Tibial artery (tissue), 4 donors: ENCODE measurements around the gene AGGF1.
A peak's percentile ranks its signal among the peaks of the same experiment; 100 is the strongest.

Source experiments
- DNase-seq, 2 donors: peaks; one replicate each; pipeline ENCODE4 v3.0.0-alpha.2; 2019
- H3K27ac ChIP-seq, 2 donors: fragments of 200-600 bp; sonication (generic) in 1 of 2; 1 replicate in 1 of 2; 2 replicates in 1 of 2; pipeline ENCODE4 v1.5.1; 2018 to 2019; ENCODE audit warnings: mild to moderate bottlenecking in 1 of 2
- H3K27me3 ChIP-seq, 2 donors: fragments of 200-600 bp; sonication (generic) in 1 of 2; one replicate each; pipeline versions ENCODE4 v1.5.1 to v1.6.0; 2016 to 2019
- H3K36me3 ChIP-seq, 3 donors: fragments of 200-600 bp; sonication (generic) in 2 of 3; one replicate each; pipeline ENCODE4 v1.5.1; 2016 to 2019; ENCODE audit warnings: mild to moderate bottlenecking in 2 of 3
- H3K4me1 ChIP-seq, 4 donors: fragments of 200-600 bp; sonication (generic) in 2 of 4; 1 replicate in 3 of 4; 2 replicates in 1 of 4; pipeline ENCODE4 v1.5.1; 2016 to 2019
- H3K4me3 ChIP-seq, 2 donors: fragments of 200-600 bp; sonication (generic) in 1 of 2; 1 replicate in 1 of 2; 2 replicates in 1 of 2; pipeline ENCODE4 v1.5.1; 2018 to 2019; ENCODE audit warnings: mild to moderate bottlenecking in 2 of 2
- H3K9me3 ChIP-seq, 3 donors: fragments of 200-600 bp; sonication (generic) in 1 of 3; one replicate each; pipeline ENCODE4 v1.5.1; 2016 to 2019
- CTCF ChIP-seq, 2 experiments: fragments of 200-600 bp in 1 of 2; fragments of 450-650 bp in 1 of 2; IDR thresholded peaks; one replicate each; pipeline ENCODE4 v1.5.1; 2017 to 2019; ENCODE audit warnings: antibody characterized with exemption in 2 of 2, mild to moderate bottlenecking in 1 of 2, moderate library complexity in 1 of 2
- intact Hi-C: fragments of 100-400 bp; cut with DNase I; formaldehyde crosslinking; loops from one replicate; pipeline ENCODE4 v1.15.0; 2023; ENCODE audit warnings: low total_unique reads

The AGGF1 gene

GRCh38 chr5:77017668-77018067, 12.5 kb upstream of the AGGF1 start:
- Histone ChIP-seq H3K27me3 (peaks cover 0 to 5% of the 10 kb centered on the region in 2 donors), H3K4me1 (no peaks in the 10 kb centered on the region), H3K4me3 (no peak overlapping the region), H3K9me3 (no peaks in the 10 kb centered on the region), H3K36me3 (no peaks in the 10 kb centered on the region), H3K27ac (no peak overlapping the region)
- no peak for DNase-seq
- no peak for TF ChIP-seq CTCF (IDR thresholded peaks at IDR 0.05)
- intact Hi-C loops, result no loop called here

- no peak for TF ChIP-seq CTCF (IDR thresholded peaks at IDR 0.05)
- intact Hi-C loops, result no loop called here
These were observed 7.4 kb upstream of the AGGF1 start for GRCh38 chr5:77022511-77023417.

GRCh38 chr5:77024490-77024889, 5.7 kb upstream of the AGGF1 start:
- H3K4me1 ChIP-seq, result peaks cover 0 to 2% (median under 1%) of the 10 kb centered on the region in 4 donors
- no peak for TF ChIP-seq CTCF (IDR thresholded peaks at IDR 0.05)
- H3K27me3 ChIP-seq, result no peaks in the 10 kb centered on the region
- no peak overlapping the region for H3K27ac ChIP-seq
- no peaks in the 10 kb centered on the region for H3K36me3 ChIP-seq
- H3K4me3 ChIP-seq, result no peak overlapping the region
- DNase-seq, result no peak
- H3K9me3 ChIP-seq, result no peaks in the 10 kb centered on the region
- intact Hi-C loops, result no loop called here

More at GRCh38 chr5:77022511-77023417, 7.4 kb upstream of the AGGF1 start:
- Histone ChIP-seq H3K9me3 (no peaks in the 10 kb centered on the region), H3K4me3 (no peak overlapping the region), H3K27me3 (peaks cover 0 to 5% of the 10 kb centered on the region in 2 donors), H3K27ac (no peak overlapping the region), H3K4me1 (no peaks in the 10 kb centered on the region), H3K36me3 (no peaks in the 10 kb centered on the region)
- no peak for DNase-seq

GRCh38 chr5:77028631-77029375, 1.4 kb upstream of the AGGF1 start:
- intact Hi-C loops, result no loop called here
- peaks cover 0 to 24% (median 13%) of the 10 kb centered on the region in 4 donors for H3K4me1 ChIP-seq
- no peaks in the 10 kb centered on the region for H3K27me3 ChIP-seq
- H3K36me3 ChIP-seq, result no peaks in the 10 kb centered on the region
- H3K9me3 ChIP-seq, result no peaks in the 10 kb centered on the region
- no peak for TF ChIP-seq CTCF (IDR thresholded peaks at IDR 0.05)
- no peak overlapping the region for H3K4me3 ChIP-seq
- DNase-seq, result no peak
- no peak overlapping the region for H3K27ac ChIP-seq

GRCh38 chr5:77029376-77029885, 773 bp upstream of the AGGF1 start:
- H3K4me3 ChIP-seq, result peak overlapping the region; percentile 92 to 97
- H3K9me3 ChIP-seq, result no peaks in the 10 kb centered on the region
- peaks cover 0 to 2% (median 0%) of the 10 kb centered on the region in 3 donors for H3K36me3 ChIP-seq
- H3K4me1 ChIP-seq, result peaks cover 0 to 24% (median 13%) of the 10 kb centered on the region in 4 donors
- H3K27ac ChIP-seq, result peak overlapping the region; percentile 95
- no peak for TF ChIP-seq CTCF (IDR thresholded peaks at IDR 0.05)
- no peaks in the 10 kb centered on the region for H3K27me3 ChIP-seq
- intact Hi-C loops, result no loop called here
- DNase-seq, result no peak
